A673 (cell line): ENCODE data around the gene FHIT. TPM values are rescaled to one million over a fixed set of nuclear protein-coding genes. Genes with fewer than 3 reads are reported as not detected.

ENCODE experiments used
- BruUV-seq: library from RNA; stranded (reverse); fragments of 400-500 nt; replicated peaks from 2 replicates; lab custom pipeline; 2021; lab: Mats Ljungman, UMichigan
- CTCF ChIA-PET: fragments of 300-600 bp; sonication (Branson Sonifier 250); formaldehyde crosslinking; loops from one replicate; lab custom pipeline; 2022; ENCODE audit warnings: antibody characterized with exemption; lab: Charles Lee
- POLR2A ChIA-PET: fragments of 300-600 bp; sonication (Branson Sonifier 250); formaldehyde crosslinking; loops from one replicate; lab custom pipeline; 2022; ENCODE audit warnings: antibody characterized with exemption; ENCODE audit not compliant: low non-redundant PET; lab: Charles Lee
- DNase-seq: peaks from one replicate; pipeline ENCODE4 v3.0.0-alpha.2; 2015; ENCODE audit warnings: low spot score
- H3K27ac ChIP-seq: fragments of 200-600 bp; sonication (generic); 2 replicates; pipeline ENCODE4 v1.5.1; 2016; ENCODE audit warnings: mixed run types, low read depth, mild to moderate bottlenecking, mixed read lengths, antibody characterized with exemption, low read length; ENCODE audit not compliant: poor library complexity, severe bottlenecking
- H3K27me3 ChIP-seq: fragments of 200-600 bp; sonication (generic); replicated peaks from 2 replicates; pipeline ENCODE4 v1.6.1; 2017; ENCODE audit warnings: mixed run types, low read depth, mild to moderate bottlenecking, mixed read lengths, antibody characterized with exemption, low read length; ENCODE audit not compliant: insufficient read depth, poor library complexity
- H3K36me3 ChIP-seq: fragments of 200-600 bp; sonication (generic); 2 replicates; pipeline ENCODE4 v1.6.1; 2016; ENCODE audit warnings: mixed run types, mild to moderate bottlenecking, mixed read lengths, antibody characterized with exemption, low read length; ENCODE audit not compliant: insufficient read depth, poor library complexity, severe bottlenecking
- H3K4me1 ChIP-seq: fragments of 200-600 bp; sonication (generic); 2 replicates; pipeline ENCODE4 v1.6.1; 2017; ENCODE audit warnings: mixed run types, mild to moderate bottlenecking, mixed read lengths, antibody characterized with exemption, low read length; ENCODE audit not compliant: insufficient read depth, poor library complexity, severe bottlenecking
- H3K4me3 ChIP-seq: fragments of 200-600 bp; sonication (generic); 2 replicates; pipeline ENCODE4 v1.5.1; 2016; ENCODE audit warnings: low read depth, mixed run types, mild to moderate bottlenecking, mixed read lengths, low read length; ENCODE audit not compliant: poor library complexity, severe bottlenecking
- H3K9me3 ChIP-seq: fragments of 200-600 bp; sonication (generic); 2 replicates; pipeline ENCODE4 v1.6.1; 2016; ENCODE audit warnings: mixed run types, low read depth, mild to moderate bottlenecking, mixed read lengths, antibody characterized with exemption, low read length; ENCODE audit not compliant: poor library complexity, severe bottlenecking
- CTCF ChIP-seq: fragments of 300-800, 200-600 bp; sonication (generic); conservative IDR thresholded peaks from 2 replicates; pipeline ENCODE4 v1.5.1; 2017; ENCODE audit warnings: low read depth, mild to moderate bottlenecking, antibody characterized with exemption, low read length, moderate library complexity, mixed read lengths
- EZH2 ChIP-seq: fragments of 200-600 bp; sonication (generic); IDR thresholded peaks from 2 replicates; pipeline ENCODE4 v1.6.1; 2017; ENCODE audit warnings: borderline replicate concordance, low read depth, mild to moderate bottlenecking, mixed read lengths, antibody characterized with exemption, low read length; ENCODE audit not compliant: poor library complexity, severe bottlenecking
- intact Hi-C: fragments of 100-400 bp; cut with micrococcal nuclease; formaldehyde crosslinking; loops from one replicate; pipeline ENCODE4 v1.10.0; 2022; ENCODE audit not compliant: unreplicated experiment
- total RNA-seq: library from RNA; stranded (reverse); gene quantifications from 2 replicates; pipeline ENCODE4 v1.2.3, GENCODE V29; 2021

The FHIT gene
- total RNA-seq, 1 experiment from 2014 or later, result not detected

- DNase-seq, result no peak
- H3K4me3 ChIP-seq, result no peak overlapping the region
- ChIA-PET POLR2A (no interaction called here), CTCF (no interaction called here)
- no peaks in the 10 kb centered on the region for H3K27me3 ChIP-seq
- no peaks in the 10 kb centered on the region for H3K9me3 ChIP-seq
- no TSS peak for BruUV-seq
- H3K36me3 ChIP-seq, result no peaks in the 10 kb centered on the region
- no peaks in the 10 kb centered on the region for H3K4me1 ChIP-seq
- intact Hi-C loops, result no loop called here
- TF ChIP-seq CTCF (no peak), EZH2 (no peak)
- H3K27ac ChIP-seq, result no peak overlapping the region
These were observed 634.1 kb downstream of the FHIT start for GRCh38 chr3:60617188-60617587.

- CTCF ChIA-PET, result no interaction called here
- Histone ChIP-seq H3K36me3 (no peaks in the 10 kb centered on the region), H3K9me3 (no peaks in the 10 kb centered on the region), H3K27ac (no peak overlapping the region), H3K4me1 (no peaks in the 10 kb centered on the region), H3K27me3 (no peaks in the 10 kb centered on the region), H3K4me3 (no peak overlapping the region)
- DNase-seq, result no peak
- intact Hi-C loops, result no loop called here
- BruUV-seq, result no TSS peak
- POLR2A ChIA-PET, result no interaction called here
- no peak for TF ChIP-seq EZH2
These were observed 637.4 kb downstream of the FHIT start for GRCh38 chr3:60613769-60614303.

GRCh38 chr3:60610441-60611112 is 640.7 kb downstream of the FHIT start:
- ChIA-PET CTCF (no interaction called here), POLR2A (no interaction called here)
- no peak overlapping the region for H3K27ac ChIP-seq
- no peak for TF ChIP-seq CTCF
- TF ChIP-seq EZH2, result no peak
- no peaks in the 10 kb centered on the region for H3K36me3 ChIP-seq
- no peaks in the 10 kb centered on the region for H3K4me1 ChIP-seq
- DNase-seq, result no peak
- no peaks in the 10 kb centered on the region for H3K27me3 ChIP-seq
- BruUV-seq, result no TSS peak
- no peaks in the 10 kb centered on the region for H3K9me3 ChIP-seq
- H3K4me3 ChIP-seq, result no peak overlapping the region
- intact Hi-C loops, result no loop called here
